NCI-H1417 (cell line): ENCODE data around the gene NFATC1.
"Not testable (repeated sequence)": the region's sequence is repeated elsewhere in the genome, so short reads cannot be mapped to it uniquely, and the experiment has no call there.

Experiments used
- DNase-seq, 3 experiments: peaks; one replicate each; lab custom pipeline; 2025; lab: John Stamatoyannopoulos, UW

Gene NFATC1

GRCh38 chr18:79375441-79376154, 20.1 kb upstream of the NFATC1 start:
- DNase-seq = no peak

- not testable (repeated sequence) for DNase-seq
Measured at GRCh38 chr18:79376661-79377060, 19.1 kb upstream of the NFATC1 start.

- no peak for DNase-seq
Measured at GRCh38 chr18:79377187-79377891, 18.4 kb upstream of the NFATC1 start.

- DNase-seq = peak in 1 of 3 experiments; percentile 47
Measured at GRCh38 chr18:79378536-79379250, 17.0 kb upstream of the NFATC1 start.

GRCh38 chr18:79379251-79379905, 16.4 kb upstream of the NFATC1 start:
- DNase-seq = no peak

- DNase-seq = no peak
Measured at GRCh38 chr18:79379931-79380815, 15.6 kb upstream of the NFATC1 start.

- DNase-seq = peak; percentile 5 to 70 (median 55)
Measured at GRCh38 chr18:79380816-79381806, 14.6 kb upstream of the NFATC1 start.

- no peak for DNase-seq
Measured at GRCh38 chr18:79381811-79382311, 13.9 kb upstream of the NFATC1 start.

- no peak for DNase-seq
Measured at GRCh38 chr18:79382681-79383387, 12.9 kb upstream of the NFATC1 start.

- DNase-seq = no peak
Measured at GRCh38 chr18:79383388-79384056, 12.2 kb upstream of the NFATC1 start.

GRCh38 chr18:79384151-79384807, 11.5 kb upstream of the NFATC1 start:
- DNase-seq = peak in 2 of 3 experiments; percentile 63 to 82

- DNase-seq = peak in 1 of 3 experiments; percentile 67
Measured at GRCh38 chr18:79384834-79385233, 10.9 kb upstream of the NFATC1 start.

- no peak for DNase-seq
Measured at GRCh38 chr18:79385326-79385707, 10.4 kb upstream of the NFATC1 start.

GRCh38 chr18:79385708-79386341, 9.9 kb upstream of the NFATC1 start:
- no peak for DNase-seq

GRCh38 chr18:79386547-79386946, 9.2 kb upstream of the NFATC1 start:
- no peak for DNase-seq

- no peak for DNase-seq
Measured at GRCh38 chr18:79387214-79387613, 8.5 kb upstream of the NFATC1 start.

GRCh38 chr18:79387615-79388014, 8.1 kb upstream of the NFATC1 start:
- no peak for DNase-seq

GRCh38 chr18:79388043-79388442, 7.7 kb upstream of the NFATC1 start:
- no peak for DNase-seq
